Measurements from ENCODE around the gene ITGB1BP1. TPM values are rescaled to one million over a fixed set of nuclear protein-coding genes. Genes with fewer than 3 reads are reported as not detected.
A peak's percentile ranks its signal among the peaks of the same experiment; 100 is the strongest.

ITGB1BP1 gene
- 10 to 100 TPM; 21.4 to 28.0 (median 26.4) TPM for total RNA-seq

- in situ Hi-C loops (cut with MboI; ENCODE audit: low sequenced_read_pairs in 4 of 4) = loop anchor here in 1 of 4 donors (5.0 kb wide), 1 partner anchor 281 kb away; no protein-coding TSS in a partner anchor
- Histone ChIP-seq H3K4me3 (peak within 1 kb of the TSS; percentile 84 to 99 (median 98)), H3K27me3 (no peaks in the 10 kb centered on the region), H3K27ac (peak within 1 kb of the TSS; percentile 82 to 96 (median 91)), H3K9me3 (no peaks in the 10 kb centered on the region), H3K36me3 (peaks cover 0 to under 1% of the 10 kb centered on the region in 2 donors), H3K4me1 (peaks cover 27 to 29% of the 10 kb centered on the region in 2 donors)
- ATAC-seq = peak; percentile 93 to 96
- TF ChIP-seq POLR2A (IDR thresholded peaks at IDR 0.05) (peak; percentile 55 to 60), CTCF (IDR thresholded peaks at IDR 0.05 in 4 of 5, conservative IDR thresholded peaks at IDR 0.05 in 1 of 5) (peak in 3 of 5 experiments; percentile 11 to 35 (median 27))
- DNase-seq = peak; percentile 94 to 96
- intact Hi-C loops (cut with DNase I; ENCODE audit: low total_unique reads) = loop anchor here (1.0 to 10.0 kb wide), 7 partner anchors 51 to 621 kb away; partner anchors contain the start of genes ADAM17, ASAP2, IAH1 and KLF11
These were observed at the start of gene ITGB1BP1, which contains the start of gene CPSF3 for GRCh38 chr2:9423100-9423921. TSS of gene ITGB1BP1 (minus strand) at chr2:9423528. CDS start at chr2:9418697, 4,831 bp downstream. TSS of gene CPSF3 (plus strand) at chr2:9423654. CDS start at chr2:9423774, 120 bp downstream.

- Histone ChIP-seq H3K27ac (no peak overlapping the region), H3K9me3 (no peaks in the 10 kb centered on the region), H3K36me3 (peaks cover 0 to 15% of the 10 kb centered on the region in 2 donors), H3K27me3 (no peaks in the 10 kb centered on the region), H3K4me1 (peaks cover 13 to 29% of the 10 kb centered on the region in 2 donors), H3K4me3 (no peak overlapping the region)
- TF ChIP-seq CTCF (IDR thresholded peaks at IDR 0.05 in 4 of 5, conservative IDR thresholded peaks at IDR 0.05 in 1 of 5) (no peak), POLR2A (IDR thresholded peaks at IDR 0.05) (no peak)
- in situ Hi-C loops (cut with MboI; ENCODE audit: low sequenced_read_pairs in 4 of 4) (no loop called here), intact Hi-C loops (cut with DNase I; ENCODE audit: low total_unique reads) (loop anchor here (5.0 to 10.0 kb wide), 2 partner anchors 220 to 292 kb away; no protein-coding TSS in a partner anchor)
- DNase-seq = no peak
- ATAC-seq = no peak
These were observed 49.2 kb upstream of the ITGB1BP1 start for GRCh38 chr2:9472511-9472910.

- no peak overlapping the region for H3K4me3 ChIP-seq
- DNase-seq (no peak), ATAC-seq (no peak)
- TF ChIP-seq POLR2A (IDR thresholded peaks at IDR 0.05) = no peak
- no peak for TF ChIP-seq CTCF (IDR thresholded peaks at IDR 0.05 in 4 of 5, conservative IDR thresholded peaks at IDR 0.05 in 1 of 5)
- H3K27me3 ChIP-seq = no peaks in the 10 kb centered on the region
- H3K36me3 ChIP-seq = peaks cover 0 to 15% of the 10 kb centered on the region in 2 donors
- H3K9me3 ChIP-seq = no peaks in the 10 kb centered on the region
- intact Hi-C loops (cut with DNase I; ENCODE audit: low total_unique reads) = loop anchor here (5.0 to 10.0 kb wide), 2 partner anchors 221 to 294 kb away; no protein-coding TSS in a partner anchor
- H3K4me1 ChIP-seq = peaks cover 7 to 18% of the 10 kb centered on the region in 2 donors
- in situ Hi-C loops (cut with MboI; ENCODE audit: low sequenced_read_pairs in 4 of 4) = no loop called here
- H3K27ac ChIP-seq = no peak overlapping the region
These were observed 47.9 kb upstream of the ITGB1BP1 start for GRCh38 chr2:9471206-9471605.

GRCh38 chr2:9467687-9468086, 44.4 kb upstream of the ITGB1BP1 start:
- Histone ChIP-seq H3K9me3 (no peaks in the 10 kb centered on the region), H3K4me1 (no peaks in the 10 kb centered on the region), H3K4me3 (no peak overlapping the region), H3K27me3 (no peaks in the 10 kb centered on the region), H3K36me3 (peaks cover 0 to 16% of the 10 kb centered on the region in 2 donors), H3K27ac (no peak overlapping the region)
- in situ Hi-C loops (cut with MboI; ENCODE audit: low sequenced_read_pairs in 4 of 4) = no loop called here
- intact Hi-C loops (cut with DNase I; ENCODE audit: low total_unique reads) = no loop called here
- TF ChIP-seq CTCF (IDR thresholded peaks at IDR 0.05 in 4 of 5, conservative IDR thresholded peaks at IDR 0.05 in 1 of 5) (no peak), POLR2A (IDR thresholded peaks at IDR 0.05) (no peak)
- ATAC-seq (no peak), DNase-seq (no peak)

Measured in gastrocnemius medialis (tissue), 4 donors.